Measurements from ENCODE around the gene DDAH1. TPM values are rescaled to one million over a fixed set of nuclear protein-coding genes. Genes with fewer than 3 reads are reported as not detected.

The DDAH1 gene
- total RNA-seq, 1 donor from 2014 or later: 5.4 TPM

GRCh38 chr1:85406887-85407533 is 57.9 kb downstream of the DDAH1 start:
- Mint-ChIP-seq H3K9me3 (ENCODE audit: unreplicated experiment) (no peaks in the 10 kb centered on the region), H3K4me3 (ENCODE audit: unreplicated experiment) (no peak overlapping the region), H3K4me1 (ENCODE audit: low read depth, unreplicated experiment) (no peaks in the 10 kb centered on the region), H3K27me3 (ENCODE audit: unreplicated experiment) (peaks cover 2% of the 10 kb centered on the region), H3K36me3 (ENCODE audit: unreplicated experiment) (no peaks in the 10 kb centered on the region), H3K27ac (ENCODE audit: unreplicated experiment) (no peak overlapping the region)
- no peak for DNase-seq
- TF ChIP-seq, protein P1, sequence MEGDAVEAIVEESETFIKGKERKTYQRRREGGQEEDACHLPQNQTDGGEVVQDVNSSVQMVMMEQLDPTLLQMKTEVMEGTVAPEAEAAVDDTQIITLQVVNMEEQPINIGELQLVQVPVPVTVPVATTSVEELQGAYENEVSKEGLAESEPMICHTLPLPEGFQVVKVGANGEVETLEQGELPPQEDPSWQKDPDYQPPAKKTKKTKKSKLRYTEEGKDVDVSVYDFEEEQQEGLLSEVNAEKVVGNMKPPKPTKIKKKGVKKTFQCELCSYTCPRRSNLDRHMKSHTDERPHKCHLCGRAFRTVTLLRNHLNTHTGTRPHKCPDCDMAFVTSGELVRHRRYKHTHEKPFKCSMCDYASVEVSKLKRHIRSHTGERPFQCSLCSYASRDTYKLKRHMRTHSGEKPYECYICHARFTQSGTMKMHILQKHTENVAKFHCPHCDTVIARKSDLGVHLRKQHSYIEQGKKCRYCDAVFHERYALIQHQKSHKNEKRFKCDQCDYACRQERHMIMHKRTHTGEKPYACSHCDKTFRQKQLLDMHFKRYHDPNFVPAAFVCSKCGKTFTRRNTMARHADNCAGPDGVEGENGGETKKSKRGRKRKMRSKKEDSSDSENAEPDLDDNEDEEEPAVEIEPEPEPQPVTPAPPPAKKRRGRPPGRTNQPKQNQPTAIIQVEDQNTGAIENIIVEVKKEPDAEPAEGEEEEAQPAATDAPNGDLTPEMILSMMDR (IDR thresholded peaks at IDR 0.05; ENCODE audit: partially characterized antibody, unreplicated experiment): no peak

DNA sequence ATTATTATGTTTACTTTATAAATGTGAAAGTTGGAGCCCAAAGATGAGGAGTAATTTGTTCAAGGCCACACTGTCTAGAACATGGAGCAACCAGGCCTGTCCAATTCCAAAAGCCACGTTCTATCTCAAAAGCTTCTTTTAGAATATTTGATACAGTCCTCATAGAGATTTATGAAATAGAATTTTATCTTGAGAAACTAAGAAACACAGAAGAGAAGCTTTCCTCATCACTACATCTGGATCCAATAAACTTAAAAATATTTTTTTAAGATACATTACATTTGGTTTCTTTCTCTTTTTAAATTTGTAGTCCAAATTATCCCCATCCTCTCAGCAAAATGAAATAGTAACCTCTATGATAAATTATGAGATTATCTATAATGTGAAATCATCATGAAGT is 58.9 kb downstream of the DDAH1 start:
- Mint-ChIP-seq H3K36me3 (ENCODE audit: unreplicated experiment) (no peaks in the 10 kb centered on the region), H3K4me1 (ENCODE audit: low read depth, unreplicated experiment) (no peaks in the 10 kb centered on the region), H3K9me3 (ENCODE audit: unreplicated experiment) (no peaks in the 10 kb centered on the region), H3K27ac (ENCODE audit: unreplicated experiment) (no peak overlapping the region), H3K27me3 (ENCODE audit: unreplicated experiment) (peaks cover 2% of the 10 kb centered on the region), H3K4me3 (ENCODE audit: unreplicated experiment) (no peak overlapping the region)
- DNase-seq: no peak
- TF ChIP-seq, protein P1 (IDR thresholded peaks at IDR 0.05; ENCODE audit: partially characterized antibody, unreplicated experiment): no peak

DNA sequence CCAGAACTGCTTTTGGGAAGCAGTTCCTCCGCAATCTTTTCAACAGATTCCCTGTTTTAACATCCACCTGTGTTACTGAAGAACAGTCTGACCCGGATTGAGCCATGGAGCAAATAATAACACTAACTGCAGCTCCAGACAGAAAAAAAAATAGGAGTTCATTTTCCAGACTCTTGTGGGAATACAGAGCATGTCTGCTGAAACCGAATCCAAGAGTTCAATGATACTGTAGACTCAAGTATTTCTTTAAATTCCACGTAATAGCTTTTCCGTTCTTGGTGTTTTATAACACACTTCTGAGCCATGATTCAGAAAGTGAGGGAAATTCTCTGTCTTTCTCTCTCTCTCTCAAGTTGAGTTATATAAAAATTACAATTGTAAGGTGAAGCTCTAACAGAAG is 60.6 kb downstream of the DDAH1 start:
- H3K27me3 Mint-ChIP-seq (ENCODE audit: unreplicated experiment): peaks cover 2% of the 10 kb centered on the region
- H3K4me3 Mint-ChIP-seq (ENCODE audit: unreplicated experiment): no peak overlapping the region
- TF ChIP-seq, protein P1 (IDR thresholded peaks at IDR 0.05; ENCODE audit: partially characterized antibody, unreplicated experiment): no peak
- no peak overlapping the region for H3K27ac Mint-ChIP-seq (ENCODE audit: unreplicated experiment)
- DNase-seq: no peak
- no peaks in the 10 kb centered on the region for H3K9me3 Mint-ChIP-seq (ENCODE audit: unreplicated experiment)
- no peaks in the 10 kb centered on the region for H3K4me1 Mint-ChIP-seq (ENCODE audit: low read depth, unreplicated experiment)
- H3K36me3 Mint-ChIP-seq (ENCODE audit: unreplicated experiment): no peaks in the 10 kb centered on the region

DNA sequence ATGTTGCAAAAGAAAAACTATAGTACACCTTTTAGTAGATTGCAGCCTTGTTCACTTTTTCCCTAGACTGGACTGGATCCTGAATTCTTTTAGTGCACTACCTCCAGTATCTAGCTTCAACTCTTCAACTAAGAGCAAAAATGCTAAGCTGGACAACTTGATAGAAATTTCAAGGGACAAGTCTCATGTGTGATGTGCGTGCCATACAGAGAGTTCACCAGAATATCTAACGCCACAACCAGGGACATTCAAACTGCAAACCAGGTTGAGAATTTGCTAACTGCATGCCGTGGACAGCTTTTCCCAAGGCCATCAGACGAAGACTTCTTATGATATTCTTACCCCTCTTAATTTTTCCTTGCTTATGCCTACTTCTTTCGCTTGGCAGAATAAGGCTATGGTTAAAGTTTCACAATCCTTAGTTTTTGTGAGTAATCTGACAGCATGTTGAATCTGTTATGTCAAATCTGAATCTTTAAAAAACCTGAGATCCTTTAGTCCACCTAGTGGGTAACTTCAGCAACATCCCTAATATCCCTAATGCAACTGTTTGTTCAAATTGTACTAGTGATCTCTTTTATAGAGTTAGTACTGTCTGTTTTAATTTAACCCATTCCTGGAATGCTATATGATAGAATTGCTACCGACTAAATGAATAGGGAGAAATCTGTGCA is 66.4 kb downstream of the DDAH1 start:
- Mint-ChIP-seq H3K27ac (ENCODE audit: unreplicated experiment) (no peak overlapping the region), H3K27me3 (ENCODE audit: unreplicated experiment) (no peaks in the 10 kb centered on the region), H3K4me3 (ENCODE audit: unreplicated experiment) (no peak overlapping the region), H3K9me3 (ENCODE audit: unreplicated experiment) (no peaks in the 10 kb centered on the region), H3K36me3 (ENCODE audit: unreplicated experiment) (no peaks in the 10 kb centered on the region), H3K4me1 (ENCODE audit: low read depth, unreplicated experiment) (no peaks in the 10 kb centered on the region)
- TF ChIP-seq, protein P1 (IDR thresholded peaks at IDR 0.05; ENCODE audit: partially characterized antibody, unreplicated experiment): peak; percentile 19
- no peak for DNase-seq

DNA sequence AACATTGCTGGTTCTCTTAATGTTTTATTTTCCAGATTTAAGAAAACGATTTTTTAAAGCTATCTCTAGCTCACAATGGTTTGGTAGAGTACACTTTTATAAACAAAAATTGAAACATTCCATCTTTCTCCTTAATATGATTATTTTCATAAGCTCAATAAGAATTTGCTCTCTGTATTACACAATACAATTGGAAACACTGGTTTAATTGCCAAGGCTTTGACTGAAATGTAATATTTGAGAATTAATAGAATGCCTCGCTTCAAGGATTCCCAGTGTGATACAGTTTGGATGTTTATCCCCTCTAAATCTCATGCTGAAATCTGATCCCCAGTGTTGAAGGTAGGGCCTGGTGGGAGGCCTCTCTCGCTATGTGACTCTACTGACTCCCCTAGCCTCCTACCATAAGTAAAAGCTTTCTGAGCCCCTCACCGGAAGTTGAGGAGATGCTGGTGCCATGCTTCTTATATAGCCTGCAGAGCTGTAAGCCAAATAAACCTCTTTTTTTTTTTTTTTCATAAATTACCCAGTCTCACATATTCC is 67.4 kb downstream of the DDAH1 start:
- H3K27ac Mint-ChIP-seq (ENCODE audit: unreplicated experiment): no peak overlapping the region
- no peaks in the 10 kb centered on the region for H3K9me3 Mint-ChIP-seq (ENCODE audit: unreplicated experiment)
- H3K4me1 Mint-ChIP-seq (ENCODE audit: low read depth, unreplicated experiment): no peaks in the 10 kb centered on the region
- no peaks in the 10 kb centered on the region for H3K27me3 Mint-ChIP-seq (ENCODE audit: unreplicated experiment)
- TF ChIP-seq, protein P1 (IDR thresholded peaks at IDR 0.05; ENCODE audit: partially characterized antibody, unreplicated experiment): no peak
- DNase-seq: no peak
- no peaks in the 10 kb centered on the region for H3K36me3 Mint-ChIP-seq (ENCODE audit: unreplicated experiment)
- H3K4me3 Mint-ChIP-seq (ENCODE audit: unreplicated experiment): no peak overlapping the region
